Muscle layer of colon (tissue), 2 donors: ENCODE measurements around the gene DDR1.

Source experiments
- H3K27ac ChIP-seq: one replicate; pipeline ENCODE4 v1.7.0; 2013; ENCODE audit warnings: low read depth, mild to moderate bottlenecking, low read length, moderate library complexity
- H3K27me3 ChIP-seq, 2 donors: one replicate each; pipeline ENCODE4 v1.7.0; 2013; ENCODE audit warnings: low read length in 2 of 2, mild to moderate bottlenecking in 2 of 2; ENCODE audit not compliant: insufficient read depth in 2 of 2, control insufficient read depth in 1 of 2
- H3K36me3 ChIP-seq: one replicate; pipeline ENCODE4 v1.7.0; 2013; ENCODE audit warnings: mild to moderate bottlenecking, low read length; ENCODE audit not compliant: insufficient read depth
- H3K4me1 ChIP-seq: one replicate; pipeline ENCODE4 v1.7.0; 2013; ENCODE audit warnings: mild to moderate bottlenecking, low read length; ENCODE audit not compliant: insufficient read depth
- H3K4me3 ChIP-seq, 2 donors: one replicate each; pipeline ENCODE4 v1.7.0; 2013; ENCODE audit warnings: low read length in 2 of 2, low read depth in 1 of 2, mild to moderate bottlenecking in 1 of 2, moderate library complexity in 1 of 2
- H3K9ac ChIP-seq: one replicate; pipeline ENCODE4 v1.7.0; 2013; ENCODE audit warnings: low read length
- H3K9me3 ChIP-seq: one replicate; pipeline ENCODE4 v1.7.0; 2013; ENCODE audit warnings: mild to moderate bottlenecking, low read length
- donor health status: abdominal sarcoma.
- donor health status: Adenocarcinoma of cecum.

The DDR1 gene

DNA sequence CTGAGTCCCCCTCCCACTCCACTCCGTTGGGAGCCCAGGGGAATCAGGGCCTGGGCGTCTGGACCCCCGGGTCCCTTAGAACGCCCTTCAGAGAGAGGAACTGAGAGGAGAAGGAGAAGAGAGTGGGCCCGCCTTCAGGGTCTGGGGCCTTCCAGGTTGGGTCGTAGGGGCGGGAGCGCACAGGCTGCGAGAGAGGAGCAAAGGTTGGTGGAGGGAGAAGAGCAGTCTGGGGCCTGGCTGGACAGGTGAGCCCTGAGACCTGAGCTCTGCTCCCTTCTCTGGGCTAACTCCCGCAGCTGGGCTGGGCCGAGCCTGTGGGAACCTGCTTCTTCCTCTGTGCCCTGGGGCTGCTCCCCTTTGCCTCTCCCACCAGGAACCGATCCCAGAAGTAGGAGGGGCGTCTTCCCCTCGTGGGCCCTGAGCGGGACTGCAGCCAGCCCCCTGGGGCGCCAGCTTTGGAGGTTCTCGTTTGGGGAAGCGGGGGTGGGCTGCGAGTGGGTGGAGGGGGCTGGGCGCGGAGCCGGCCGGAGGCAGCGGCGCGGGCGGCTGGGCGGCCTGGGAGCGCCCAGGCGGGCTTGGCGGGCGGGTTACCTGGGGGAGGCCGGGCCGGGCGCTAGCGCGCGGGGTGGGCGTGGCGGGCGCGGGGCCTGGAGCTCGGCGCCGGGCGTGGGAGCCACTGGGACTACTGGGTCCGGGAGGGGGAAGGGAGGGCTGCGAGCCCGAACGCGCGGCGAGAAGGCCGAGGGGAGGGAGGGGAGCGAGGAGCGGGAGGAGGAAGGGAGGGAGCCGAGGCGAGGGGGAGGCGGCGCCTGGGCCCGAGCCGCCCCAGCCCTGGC, at the start of gene DDR1:
Gene DDR1, plus strand, starts transcription at position 835 of the 836 bp plus-strand sequence. CDS start 4,211 bp downstream, outside the sequence.
- Histone ChIP-seq H3K27ac (peak within 1 kb of the TSS; percentile 69), H3K9ac (peak within 1 kb of the TSS; percentile 59), H3K36me3 (peaks cover 2% of the 10 kb centered on the region), H3K27me3 (no peaks in the 10 kb centered on the region), H3K4me1 (peaks cover 33% of the 10 kb centered on the region), H3K4me3 (peak within 1 kb of the TSS; percentile 62 to 73), H3K9me3 (no peaks in the 10 kb centered on the region)

DNA sequence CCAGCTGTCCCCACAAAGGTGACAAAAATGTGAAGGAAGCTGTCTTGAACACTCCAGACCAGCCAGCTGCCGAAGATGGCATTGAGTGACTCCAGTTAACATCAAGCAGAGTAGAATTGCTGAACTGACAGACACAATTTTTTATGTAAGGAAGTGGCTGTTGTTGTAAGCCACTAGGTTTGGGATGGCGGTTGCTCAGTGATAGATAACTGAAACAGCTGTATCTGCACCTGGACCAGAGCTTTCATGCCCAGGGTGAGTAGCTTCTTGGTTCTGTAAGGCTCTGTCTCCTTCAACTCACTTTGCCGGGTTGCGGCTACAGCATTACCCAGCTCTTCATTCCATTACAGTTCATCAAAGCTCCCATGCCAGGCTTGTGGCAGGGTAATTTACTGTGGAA, 49.7 kb upstream of the DDR1 start:
- Histone ChIP-seq H3K9me3 (no peaks in the 10 kb centered on the region), H3K4me3 (no peak overlapping the region), H3K36me3 (no peaks in the 10 kb centered on the region), H3K9ac (no peak overlapping the region), H3K27ac (no peak overlapping the region), H3K27me3 (no peaks in the 10 kb centered on the region), H3K4me1 (peaks cover 9% of the 10 kb centered on the region)

DNA sequence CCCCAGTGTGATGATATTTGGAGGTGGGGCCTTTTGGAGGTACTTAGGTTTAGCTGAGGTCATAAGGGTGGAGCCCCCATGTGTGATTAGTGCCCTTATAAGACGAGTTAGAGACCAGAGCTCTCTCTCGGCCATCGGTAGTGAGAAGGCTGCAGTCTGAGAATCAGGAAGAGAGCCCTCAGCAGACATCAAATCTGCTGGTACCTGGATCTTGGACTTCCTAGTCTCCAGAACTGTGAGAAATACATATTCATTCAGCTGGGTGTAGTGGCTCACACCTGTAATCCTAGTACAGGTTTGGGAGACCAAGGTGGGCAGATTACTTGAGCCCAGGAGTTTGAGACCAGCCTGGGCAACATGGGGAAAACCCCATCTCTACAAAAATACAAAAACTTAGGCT, 48.7 kb upstream of the DDR1 start:
- Histone ChIP-seq H3K36me3 (no peaks in the 10 kb centered on the region), H3K4me3 (no peak overlapping the region), H3K27ac (no peak overlapping the region), H3K9me3 (no peaks in the 10 kb centered on the region), H3K4me1 (peaks cover 9% of the 10 kb centered on the region), H3K9ac (no peak overlapping the region), H3K27me3 (no peaks in the 10 kb centered on the region)

DNA sequence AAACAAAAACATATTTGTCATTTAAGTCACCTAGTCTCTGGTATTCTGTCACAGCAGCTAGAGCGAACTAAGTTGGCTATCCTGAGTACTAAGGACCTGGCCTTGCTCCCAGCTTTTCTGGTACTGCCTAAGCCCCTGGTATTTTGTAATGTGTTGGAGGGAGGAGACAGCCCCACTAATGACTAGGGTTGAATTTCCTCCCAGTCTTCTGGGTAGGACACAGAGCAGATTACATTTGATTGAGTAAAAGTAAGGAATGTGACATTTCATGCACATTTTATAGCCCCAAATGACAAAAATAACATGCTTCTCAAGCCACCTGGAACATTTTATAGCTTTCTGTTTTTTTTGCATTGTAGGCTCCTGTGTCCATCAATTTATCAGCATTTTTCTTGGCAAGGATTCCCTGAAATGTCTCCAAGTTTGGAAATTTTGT, 47.9 kb upstream of the DDR1 start:
- Histone ChIP-seq H3K4me1 (peaks cover 9% of the 10 kb centered on the region), H3K9ac (no peak overlapping the region), H3K27me3 (no peaks in the 10 kb centered on the region), H3K36me3 (no peaks in the 10 kb centered on the region), H3K4me3 (no peak overlapping the region), H3K27ac (no peak overlapping the region), H3K9me3 (no peaks in the 10 kb centered on the region)

GRCh38 chr6:30836957-30837356, 47.4 kb upstream of the DDR1 start:
- H3K4me1 ChIP-seq = peaks cover 9% of the 10 kb centered on the region
- no peak overlapping the region for H3K4me3 ChIP-seq
- no peak overlapping the region for H3K27ac ChIP-seq
- H3K36me3 ChIP-seq = no peaks in the 10 kb centered on the region
- no peak overlapping the region for H3K9ac ChIP-seq
- H3K9me3 ChIP-seq = no peaks in the 10 kb centered on the region
- H3K27me3 ChIP-seq = no peaks in the 10 kb centered on the region

- Histone ChIP-seq H3K27ac (no peak overlapping the region), H3K4me3 (no peak overlapping the region), H3K27me3 (no peaks in the 10 kb centered on the region), H3K9me3 (no peaks in the 10 kb centered on the region), H3K9ac (no peak overlapping the region), H3K4me1 (peaks cover 9% of the 10 kb centered on the region), H3K36me3 (no peaks in the 10 kb centered on the region)
These were observed 46.9 kb upstream of the DDR1 start for GRCh38 chr6:30837432-30837831.

DNA sequence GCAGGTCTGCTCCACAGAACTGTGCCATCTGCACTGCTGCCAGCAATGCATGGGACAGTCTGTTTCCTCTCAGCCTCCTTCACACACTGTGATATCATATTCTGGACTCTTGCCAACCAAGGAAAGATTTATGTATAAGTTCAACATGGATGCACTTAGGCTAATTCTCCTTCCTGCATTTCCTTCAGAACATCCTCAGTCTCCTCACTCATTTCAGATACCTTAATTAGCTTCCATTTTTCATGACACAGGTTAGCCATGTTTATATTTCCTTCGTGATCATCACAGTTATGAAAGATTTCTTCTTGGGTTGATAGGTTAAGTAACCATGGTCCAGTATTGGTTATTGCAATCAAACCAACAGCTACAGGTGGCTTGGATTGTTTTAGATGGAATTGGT, 46.4 kb upstream of the DDR1 start:
- H3K4me1 ChIP-seq = peaks cover 9% of the 10 kb centered on the region
- no peaks in the 10 kb centered on the region for H3K27me3 ChIP-seq
- H3K4me3 ChIP-seq = no peak overlapping the region
- no peaks in the 10 kb centered on the region for H3K9me3 ChIP-seq
- no peak overlapping the region for H3K9ac ChIP-seq
- no peak overlapping the region for H3K27ac ChIP-seq
- no peaks in the 10 kb centered on the region for H3K36me3 ChIP-seq

DNA sequence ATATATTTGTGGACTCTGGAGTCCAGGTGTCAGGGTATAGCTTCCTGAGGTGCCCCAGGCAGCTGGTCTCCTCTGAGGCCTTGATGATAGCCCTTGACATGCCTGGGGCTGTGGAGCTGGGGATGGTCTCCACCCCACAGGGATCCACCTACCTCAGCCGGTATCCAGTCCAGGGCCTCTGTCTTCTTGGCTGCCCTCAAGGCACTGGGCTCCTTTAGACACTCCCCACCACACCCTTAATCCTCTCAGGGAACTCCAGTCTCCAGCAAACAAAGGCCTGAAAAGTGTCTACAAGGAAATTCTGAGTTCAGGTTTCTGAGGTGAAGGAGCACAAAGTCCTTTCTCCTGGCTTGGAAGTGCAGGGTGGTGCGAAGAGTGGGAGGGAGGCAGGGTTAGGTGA, 44.6 kb upstream of the DDR1 start:
- H3K4me1 ChIP-seq = peaks cover 9% of the 10 kb centered on the region
- no peaks in the 10 kb centered on the region for H3K9me3 ChIP-seq
- H3K36me3 ChIP-seq = no peaks in the 10 kb centered on the region
- no peak overlapping the region for H3K4me3 ChIP-seq
- no peak overlapping the region for H3K9ac ChIP-seq
- H3K27me3 ChIP-seq = no peaks in the 10 kb centered on the region
- H3K27ac ChIP-seq = no peak overlapping the region

DNA sequence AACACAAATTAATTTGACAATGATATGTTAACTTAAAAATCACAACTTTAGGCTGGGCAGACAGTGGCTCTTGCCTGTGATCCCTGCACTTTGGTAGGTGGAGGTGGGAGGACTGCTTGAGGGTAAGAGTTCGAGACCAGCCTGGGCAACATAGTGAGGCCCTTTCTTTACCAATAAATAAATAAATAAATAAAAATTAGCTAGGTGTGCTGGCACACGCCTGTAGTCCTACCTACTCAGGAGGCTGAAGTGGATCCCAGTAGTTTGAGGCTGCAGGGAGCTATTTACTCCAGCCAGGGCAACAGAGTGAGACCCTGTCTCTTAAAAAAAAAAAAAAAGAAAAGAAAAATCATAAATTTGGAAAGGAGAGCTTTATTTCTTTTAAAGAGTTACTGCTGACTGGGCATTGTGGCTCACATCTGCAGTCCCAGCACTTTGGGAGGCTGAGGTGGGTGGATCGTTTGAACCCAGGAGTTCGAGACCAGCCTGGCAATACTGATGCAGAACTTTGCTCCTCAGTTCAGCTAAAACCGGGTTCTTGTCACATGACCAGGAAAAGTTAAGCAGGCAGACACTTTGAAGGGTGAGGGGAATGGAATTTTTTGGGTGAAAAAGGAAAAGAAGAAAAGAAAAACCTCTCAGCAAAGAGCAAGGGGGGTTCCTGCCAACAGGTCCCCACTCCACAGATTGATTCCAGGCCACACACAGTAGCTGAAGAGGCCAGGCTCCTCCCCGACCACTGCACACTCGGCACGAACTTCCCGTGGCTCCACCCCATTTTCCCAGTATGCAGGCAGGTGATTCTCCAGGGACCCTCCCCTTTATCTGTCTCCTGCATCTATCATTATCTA, 44.0 kb upstream of the DDR1 start:
- H3K27me3 ChIP-seq = no peaks in the 10 kb centered on the region
- H3K9ac ChIP-seq = no peak overlapping the region
- H3K4me1 ChIP-seq = peaks cover 9% of the 10 kb centered on the region
- H3K4me3 ChIP-seq = no peak overlapping the region
- no peaks in the 10 kb centered on the region for H3K9me3 ChIP-seq
- H3K36me3 ChIP-seq = no peaks in the 10 kb centered on the region
- no peak overlapping the region for H3K27ac ChIP-seq

DNA sequence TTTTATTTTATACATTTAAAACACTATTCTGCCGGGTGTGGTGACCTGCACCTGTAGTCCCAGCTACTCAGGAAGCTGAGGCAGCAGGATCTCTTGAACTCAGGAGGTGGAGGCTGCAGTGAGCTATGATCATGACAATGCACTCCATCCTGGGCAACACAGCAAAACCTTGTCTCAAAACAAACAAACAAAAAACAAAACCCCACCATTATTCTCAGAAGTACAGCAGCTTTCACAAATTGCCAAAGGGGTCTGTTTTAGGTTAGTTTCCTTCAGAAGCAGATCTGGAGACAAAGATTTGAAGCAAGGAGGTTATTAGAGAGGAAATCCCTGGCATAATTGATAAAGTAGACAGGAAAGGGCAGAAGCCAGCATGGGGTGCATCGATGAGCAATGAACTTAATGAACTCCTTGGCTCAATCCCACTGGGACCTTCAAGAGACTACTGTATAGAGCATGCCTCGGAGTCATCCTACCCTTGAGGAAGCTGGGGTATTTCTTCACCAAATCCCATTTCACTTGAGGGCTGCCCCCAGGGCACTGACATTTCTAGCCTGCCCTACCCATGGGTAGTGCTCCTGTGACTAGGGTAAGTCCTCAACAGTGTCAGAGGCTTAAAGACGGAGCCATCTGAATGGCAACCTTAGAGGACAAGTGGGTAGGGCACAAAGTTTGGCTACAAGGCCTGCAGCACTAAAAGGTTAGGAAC, 43.2 kb upstream of the DDR1 start:
- Histone ChIP-seq H3K27ac (no peak overlapping the region), H3K27me3 (no peaks in the 10 kb centered on the region), H3K4me1 (peaks cover 9% of the 10 kb centered on the region), H3K9me3 (no peaks in the 10 kb centered on the region), H3K4me3 (no peak overlapping the region), H3K36me3 (no peaks in the 10 kb centered on the region), H3K9ac (no peak overlapping the region)
